ENCODE results near the gene OR4C13.
"Not testable (repeated sequence)": the region's sequence is repeated elsewhere in the genome, so short reads cannot be mapped to it uniquely, and the experiment has no call there.

- TF ChIP-seq CTCF (conservative IDR thresholded peaks at IDR 0.05; ENCODE audit: low read depth in 2 of 2); EZH2phosphoT487 (IDR thresholded peaks at IDR 0.05; ENCODE audit: unreplicated experiment); POLR2AphosphoS5 (IDR thresholded peaks at IDR 0.05; ENCODE audit: low read depth); REST (IDR thresholded peaks at IDR 0.05; ENCODE audit: unreplicated experiment); JUNB (IDR thresholded peaks at IDR 0.05; ENCODE audit: unreplicated experiment); ZNF331 (CRISPR knock-in tag; IDR thresholded peaks at IDR 0.05; ENCODE audit: low read depth); EZH2 (IDR thresholded peaks at IDR 0.05; ENCODE audit: low read depth, unreplicated experiment); STAT1 (IDR thresholded peaks at IDR 0.05; ENCODE audit: unreplicated experiment): not testable (repeated sequence)
Measured at GRCh38 chr11:49948701-49949100, 3.5 kb upstream of the OR4C13 start.

Measured in GM23338 (cell line).